Parathyroid adenoma (tissue), 2 donors: ENCODE measurements around the gene CENPF.

ENCODE experiments used
- H2AFZ ChIP-seq: fragments of 300-600 bp; sonication (generic); one replicate; pipeline ENCODE4 v1.7.0; 2017; ENCODE audit warnings: antibody characterized with exemption, mild to moderate bottlenecking
- H3K27ac ChIP-seq: fragments of 300-600 bp; sonication (generic); one replicate; pipeline ENCODE4 v1.7.0; 2017
- H3K27me3 ChIP-seq: fragments of 300-600 bp; sonication (generic); one replicate; pipeline ENCODE4 v1.7.0; 2017; ENCODE audit warnings: low read length; ENCODE audit not compliant: control insufficient read depth, insufficient read depth
- H3K36me3 ChIP-seq: fragments of 300-600 bp; sonication (generic); one replicate; pipeline ENCODE4 v1.7.0; 2017; ENCODE audit warnings: low read length; ENCODE audit not compliant: control insufficient read depth, insufficient read depth
- H3K4me1 ChIP-seq: fragments of 300-600 bp; sonication (generic); one replicate; pipeline ENCODE4 v1.7.0; 2017; ENCODE audit warnings: control low read depth
- H3K4me2 ChIP-seq: fragments of 300-600 bp; sonication (generic); one replicate; pipeline ENCODE4 v1.7.0; 2017; ENCODE audit warnings: low read length
- H3K4me3 ChIP-seq: fragments of 300-600 bp; sonication (generic); one replicate; pipeline ENCODE4 v1.7.0; 2017; ENCODE audit warnings: low read depth, low read length
- H3K79me2 ChIP-seq: fragments of 300-600 bp; sonication (generic); one replicate; pipeline ENCODE4 v1.7.0; 2017; ENCODE audit warnings: control low read depth
- H3K9ac ChIP-seq: fragments of 300-600 bp; sonication (generic); one replicate; pipeline ENCODE4 v1.7.0; 2017; ENCODE audit warnings: mild to moderate bottlenecking
- H3K9me3 ChIP-seq: fragments of 300-600 bp; sonication (generic); one replicate; pipeline ENCODE4 v1.7.0; 2017; ENCODE audit warnings: low read length; ENCODE audit not compliant: control insufficient read depth
- CTCF ChIP-seq: fragments of 300-600 bp; sonication (generic); IDR thresholded peaks from one replicate; pipeline ENCODE4 v1.7.0; 2017; ENCODE audit warnings: antibody characterized with exemption, mild to moderate bottlenecking
- donor health status: primary hyperparathyroidism.

CENPF gene

GRCh38 chr1:214636436-214636835 is 33.4 kb downstream of the CENPF start:
- no peak overlapping the region for H2AFZ ChIP-seq
- H3K27ac ChIP-seq, result no peak overlapping the region
- H3K36me3 ChIP-seq, result no peaks in the 10 kb centered on the region
- no peak overlapping the region for H3K9ac ChIP-seq
- no peaks in the 10 kb centered on the region for H3K27me3 ChIP-seq
- no peaks in the 10 kb centered on the region for H3K4me1 ChIP-seq
- H3K4me3 ChIP-seq, result no peak overlapping the region
- TF ChIP-seq CTCF, result no peak
- no peak overlapping the region for H3K4me2 ChIP-seq
- H3K9me3 ChIP-seq, result no peaks in the 10 kb centered on the region
- no peaks in the 10 kb centered on the region for H3K79me2 ChIP-seq

GRCh38 chr1:214637125-214637524 is 34.1 kb downstream of the CENPF start:
- Histone ChIP-seq H3K27ac (no peak overlapping the region), H3K9me3 (no peaks in the 10 kb centered on the region), H3K27me3 (no peaks in the 10 kb centered on the region), H3K9ac (no peak overlapping the region), H3K4me1 (no peaks in the 10 kb centered on the region), H3K4me2 (no peak overlapping the region), H3K4me3 (no peak overlapping the region), H3K36me3 (no peaks in the 10 kb centered on the region), H2AFZ (no peak overlapping the region), H3K79me2 (no peaks in the 10 kb centered on the region)
- TF ChIP-seq CTCF, result no peak

GRCh38 chr1:214637722-214638458 is 34.9 kb downstream of the CENPF start:
- H3K27me3 ChIP-seq, result no peaks in the 10 kb centered on the region
- H3K27ac ChIP-seq, result no peak overlapping the region
- H2AFZ ChIP-seq, result no peak overlapping the region
- TF ChIP-seq CTCF, result peak; percentile 38
- H3K36me3 ChIP-seq, result no peaks in the 10 kb centered on the region
- H3K9ac ChIP-seq, result no peak overlapping the region
- H3K4me1 ChIP-seq, result no peaks in the 10 kb centered on the region
- no peaks in the 10 kb centered on the region for H3K79me2 ChIP-seq
- H3K4me3 ChIP-seq, result no peak overlapping the region
- H3K4me2 ChIP-seq, result no peak overlapping the region
- H3K9me3 ChIP-seq, result no peaks in the 10 kb centered on the region

GRCh38 chr1:214638459-214638807 is 35.4 kb downstream of the CENPF start:
- Histone ChIP-seq H3K4me3 (no peak overlapping the region), H3K27me3 (no peaks in the 10 kb centered on the region), H3K36me3 (no peaks in the 10 kb centered on the region), H3K9me3 (no peaks in the 10 kb centered on the region), H3K9ac (no peak overlapping the region), H3K4me2 (no peak overlapping the region), H2AFZ (no peak overlapping the region), H3K4me1 (no peaks in the 10 kb centered on the region), H3K79me2 (no peaks in the 10 kb centered on the region), H3K27ac (no peak overlapping the region)
- TF ChIP-seq CTCF, result no peak

GRCh38 chr1:214638997-214639396 is 36.0 kb downstream of the CENPF start:
- Histone ChIP-seq H3K79me2 (no peaks in the 10 kb centered on the region), H3K9me3 (no peaks in the 10 kb centered on the region), H3K4me3 (no peak overlapping the region), H2AFZ (no peak overlapping the region), H3K4me2 (no peak overlapping the region), H3K4me1 (no peaks in the 10 kb centered on the region), H3K27ac (no peak overlapping the region), H3K9ac (no peak overlapping the region), H3K27me3 (no peaks in the 10 kb centered on the region), H3K36me3 (no peaks in the 10 kb centered on the region)
- TF ChIP-seq CTCF, result no peak
